Lower lobe of right lung (tissue), 2 donors: Measurements from ENCODE around the gene TMEM51. TPM values are rescaled to one million over a fixed set of nuclear protein-coding genes. Genes with fewer than 3 reads are reported as not detected.

ENCODE experiments used
- ATAC-seq, 2 donors: fragments of 200-7000 bp; cut with Tn5 transposase; one replicate each; pipeline ENCODE4 v1.9.1; 2020 to 2022; ENCODE audit warnings: mild to moderate bottlenecking in 2 of 2, moderate library complexity in 2 of 2
- DNase-seq: peaks from one replicate; pipeline ENCODE4 v3.0.0-alpha.2; 2020
- H3K27ac ChIP-seq: fragments of 200-600 bp; one replicate; pipeline ENCODE4 v1.8.0; 2022
- H3K27me3 ChIP-seq: fragments of 200-600 bp; one replicate; pipeline ENCODE4 v1.8.0; 2022; ENCODE audit warnings: low read depth
- H3K36me3 ChIP-seq: fragments of 200-600 bp; one replicate; pipeline ENCODE4 v1.8.0; 2022; ENCODE audit warnings: mild to moderate bottlenecking
- H3K4me1 ChIP-seq: fragments of 200-600 bp; one replicate; pipeline ENCODE4 v1.8.0; 2022
- H3K4me3 ChIP-seq: fragments of 200-600 bp; one replicate; pipeline ENCODE4 v1.8.0; 2022; ENCODE audit warnings: mild to moderate bottlenecking
- H3K9me3 ChIP-seq: fragments of 200-600 bp; one replicate; pipeline ENCODE4 v1.8.0; 2022
- CTCF ChIP-seq: fragments of 200-600 bp; IDR thresholded peaks from one replicate; pipeline ENCODE4 v1.8.0; 2022; ENCODE audit warnings: antibody characterized with exemption, mild to moderate bottlenecking
- intact Hi-C: fragments of 100-400 bp; cut with DNase I; formaldehyde crosslinking; loops from one replicate; pipeline ENCODE4 v1.11.0; 2022
- total RNA-seq: library from RNA; stranded (reverse); fragmentation: NEBNext Ultra II Directional; extraction: Animal tissue kit (Norgen Biotek cat#: 25700); gene quantifications from one replicate; pipeline ENCODE4 v1.2.1, GENCODE V29; 2021
- donor health status: DM: no; HTN: yes; CAD: no; lungs with severe emphysema.

The TMEM51 gene
- total RNA-seq, 1 donor from 2014 or later = 18.4 TPM

GRCh38 chr1:15224974-15225373 is 71.4 kb downstream of the TMEM51 start:
- Histone ChIP-seq H3K27me3 (no peaks in the 10 kb centered on the region), H3K27ac (peak overlapping the region; percentile 19), H3K4me1 (no peaks in the 10 kb centered on the region), H3K36me3 (peaks cover 1% of the 10 kb centered on the region), H3K9me3 (no peaks in the 10 kb centered on the region), H3K4me3 (no peak overlapping the region)
- intact Hi-C loops = no loop called here
- no peak for DNase-seq
- ATAC-seq = peak in 1 of 2 donors; percentile 52
- no peak for TF ChIP-seq CTCF

DNA sequence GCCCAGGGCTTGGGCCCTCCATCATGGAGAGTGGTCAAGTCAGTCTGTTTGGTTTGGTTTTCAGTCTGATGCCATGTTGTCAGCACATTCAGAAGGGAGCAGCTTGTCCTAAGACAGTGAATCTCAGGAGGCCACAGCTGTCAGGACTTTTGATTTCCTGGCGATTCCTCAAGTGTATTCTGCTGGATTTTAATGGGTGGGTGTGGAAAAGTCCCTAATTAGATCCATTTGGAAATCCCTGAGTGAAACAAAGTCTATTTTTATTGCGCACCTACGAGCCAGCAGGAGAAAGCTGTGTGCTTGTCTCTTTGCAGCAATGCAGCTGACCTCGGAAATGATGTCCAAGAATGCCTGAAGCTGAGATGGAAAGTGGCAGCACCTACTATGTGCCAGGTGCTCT is 71.9 kb downstream of the TMEM51 start:
- no peak for TF ChIP-seq CTCF
- no peak overlapping the region for H3K27ac ChIP-seq
- H3K4me1 ChIP-seq = no peaks in the 10 kb centered on the region
- no peak overlapping the region for H3K4me3 ChIP-seq
- no peak for DNase-seq
- intact Hi-C loops = no loop called here
- H3K27me3 ChIP-seq = no peaks in the 10 kb centered on the region
- H3K36me3 ChIP-seq = no peaks in the 10 kb centered on the region
- no peak for ATAC-seq
- no peaks in the 10 kb centered on the region for H3K9me3 ChIP-seq

- H3K27me3 ChIP-seq = no peaks in the 10 kb centered on the region
- H3K9me3 ChIP-seq = no peaks in the 10 kb centered on the region
- DNase-seq (no peak), ATAC-seq (no peak)
- no peaks in the 10 kb centered on the region for H3K4me1 ChIP-seq
- H3K27ac ChIP-seq = no peak overlapping the region
- TF ChIP-seq CTCF = no peak
- H3K36me3 ChIP-seq = no peaks in the 10 kb centered on the region
- H3K4me3 ChIP-seq = no peak overlapping the region
- intact Hi-C loops = no loop called here
Measured at GRCh38 chr1:15226388-15227255, 73.1 kb downstream of the TMEM51 start.

GRCh38 chr1:15229707-15230131 is 76.2 kb downstream of the TMEM51 start:
- DNase-seq = no peak
- Histone ChIP-seq H3K27me3 (no peaks in the 10 kb centered on the region), H3K36me3 (no peaks in the 10 kb centered on the region), H3K4me1 (no peaks in the 10 kb centered on the region), H3K9me3 (no peaks in the 10 kb centered on the region), H3K27ac (no peak overlapping the region), H3K4me3 (no peak overlapping the region)
- intact Hi-C loops = no loop called here
- no peak for TF ChIP-seq CTCF
- no peak for ATAC-seq

- ATAC-seq = peak; percentile 52 to 77
- no peaks in the 10 kb centered on the region for H3K36me3 ChIP-seq
- H3K9me3 ChIP-seq = no peaks in the 10 kb centered on the region
- no peak overlapping the region for H3K27ac ChIP-seq
- intact Hi-C loops = no loop called here
- DNase-seq = no peak
- no peaks in the 10 kb centered on the region for H3K27me3 ChIP-seq
- TF ChIP-seq CTCF = no peak
- no peak overlapping the region for H3K4me3 ChIP-seq
- H3K4me1 ChIP-seq = no peaks in the 10 kb centered on the region
Measured at GRCh38 chr1:15231714-15232201, 78.2 kb downstream of the TMEM51 start.
